OCI-M2 (cell line): Measurements from ENCODE around the gene TELO2.
"Not testable (repeated sequence)": the region's sequence is repeated elsewhere in the genome, so short reads cannot be mapped to it uniquely, and the experiment has no call there.

Experiments
- DNase-seq: peaks from one replicate; lab custom pipeline; 2025; ENCODE audit not compliant: unreplicated experiment; lab: John Stamatoyannopoulos, UW

Gene TELO2

GRCh38 chr16:1457489-1458245 is 35.5 kb upstream of the TELO2 start:
- DNase-seq, result no peak

- DNase-seq, result no peak
Measured at GRCh38 chr16:1458336-1458976, 34.7 kb upstream of the TELO2 start.

- no peak for DNase-seq
Measured at GRCh38 chr16:1458977-1459341, 34.2 kb upstream of the TELO2 start.

DNA sequence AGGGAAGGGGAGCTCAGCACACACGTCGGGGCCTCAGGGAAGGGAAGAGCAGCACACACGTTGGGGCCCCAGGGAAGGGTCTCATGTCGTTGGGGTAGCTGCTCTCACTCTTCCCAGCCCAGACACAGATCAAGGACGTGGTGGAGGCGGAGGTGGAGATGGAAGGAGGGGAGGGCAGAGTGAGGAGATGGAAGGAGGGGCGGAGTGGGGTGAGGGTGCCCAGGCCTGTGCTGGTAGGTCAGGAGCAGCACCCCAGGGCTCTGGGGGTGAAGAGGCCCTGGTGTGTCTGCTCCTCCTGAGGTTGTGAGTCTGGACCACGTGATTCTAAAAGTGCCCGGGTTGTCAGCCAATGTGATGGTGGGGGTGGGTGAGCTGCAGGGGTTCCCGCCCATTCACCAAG is 33.2 kb upstream of the TELO2 start:
- no peak for DNase-seq

- no peak for DNase-seq
Measured at GRCh38 chr16:1460602-1461138, 32.5 kb upstream of the TELO2 start.

DNA sequence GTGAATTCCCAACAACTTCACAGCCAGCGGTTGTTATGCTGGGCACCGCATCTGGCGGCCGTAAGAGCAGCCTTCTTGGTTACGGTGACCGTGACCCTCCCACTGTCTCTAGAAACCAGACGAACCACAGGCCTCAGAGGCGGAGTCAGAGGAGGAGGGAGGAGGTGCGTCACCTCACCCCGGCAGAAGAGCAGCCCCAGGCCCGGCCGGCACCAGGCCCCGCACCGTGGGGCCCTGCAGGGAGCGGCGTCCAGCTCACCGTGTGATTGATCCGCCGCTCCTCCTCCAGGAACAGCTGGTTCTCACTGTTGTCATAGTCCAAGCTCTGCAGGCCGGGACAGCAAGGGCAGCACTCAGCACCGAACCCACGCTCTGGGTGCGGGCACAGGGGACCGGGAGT is 32.0 kb upstream of the TELO2 start:
- no peak for DNase-seq

GRCh38 chr16:1464196-1464893 is 28.8 kb upstream of the TELO2 start:
- DNase-seq, result no peak

DNA sequence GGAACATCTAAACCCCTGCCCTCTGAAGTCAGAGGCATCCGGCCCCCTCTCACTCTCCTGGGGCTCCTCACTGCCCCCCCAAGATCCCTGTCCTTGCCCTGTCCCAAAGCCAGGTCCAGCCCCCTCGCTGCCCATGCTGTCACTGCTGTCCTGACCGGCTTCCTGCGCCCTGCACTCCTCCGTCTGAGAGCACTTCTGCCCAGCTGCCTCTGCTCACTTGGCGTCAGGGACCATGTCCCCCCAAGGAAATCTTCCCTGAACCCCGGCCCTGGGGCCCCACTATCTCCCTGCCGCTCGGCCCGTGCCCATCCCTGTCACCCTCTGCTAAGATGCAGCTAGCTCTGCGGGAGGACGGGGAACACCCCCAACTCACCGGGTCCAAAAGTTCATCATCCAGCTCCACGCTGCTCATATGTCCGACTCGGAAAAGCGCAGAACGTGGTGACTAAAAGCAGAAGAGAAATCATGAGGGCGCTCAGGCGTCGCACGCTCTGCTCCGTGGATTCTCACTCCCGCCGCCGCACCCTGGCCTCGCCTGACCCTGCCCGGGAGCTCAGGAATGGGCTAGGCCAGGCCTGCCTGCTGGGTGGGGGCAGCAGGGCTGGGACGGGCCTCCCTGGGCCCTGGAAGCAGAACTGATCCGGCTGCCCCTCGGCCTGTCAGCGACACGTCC is 28.1 kb upstream of the TELO2 start:
- no peak for DNase-seq

GRCh38 chr16:1465567-1465915 is 27.6 kb upstream of the TELO2 start:
- no peak for DNase-seq

GRCh38 chr16:1466054-1466453 is 27.1 kb upstream of the TELO2 start:
- no peak for DNase-seq

GRCh38 chr16:1466968-1467521 is 26.1 kb upstream of the TELO2 start:
- DNase-seq, result no peak

DNA sequence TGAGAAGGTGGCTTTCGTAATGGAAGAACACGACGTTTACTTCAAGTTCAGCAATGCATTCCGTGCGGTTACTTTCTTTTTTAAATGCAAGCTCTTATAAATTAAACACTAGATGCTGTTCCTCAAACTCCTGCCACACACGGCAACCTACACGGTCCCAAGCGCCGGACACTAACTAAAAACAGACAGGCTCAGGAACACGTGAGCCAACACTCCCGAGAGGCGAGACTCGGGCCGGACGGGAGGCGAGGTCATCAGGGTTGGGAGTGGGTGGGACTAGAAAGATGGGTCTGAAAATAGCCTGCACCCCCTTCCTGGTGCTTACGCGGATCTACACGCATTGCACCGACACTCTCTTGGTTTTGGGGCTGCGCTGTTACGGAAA is 24.7 kb upstream of the TELO2 start:
- DNase-seq, result no peak

DNA sequence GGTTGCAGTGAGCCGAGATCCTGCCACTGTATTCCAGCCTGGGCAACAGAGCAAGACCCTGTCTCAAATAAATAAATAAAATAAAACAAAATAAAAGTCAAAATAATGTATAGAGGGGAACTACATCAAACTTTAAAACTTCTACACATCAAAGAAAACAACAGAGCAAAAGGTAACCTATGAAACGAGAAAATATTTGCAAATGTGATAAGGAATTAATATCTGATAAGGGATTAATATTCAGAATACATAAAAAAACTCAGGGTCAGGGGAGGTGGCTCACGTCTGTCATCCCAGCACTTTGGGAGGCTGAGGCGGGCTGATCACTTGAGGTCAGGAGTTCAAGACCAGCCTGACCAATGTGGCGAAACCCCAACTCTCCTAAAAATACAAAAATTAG is 24.0 kb upstream of the TELO2 start:
- DNase-seq, result not testable (repeated sequence)

GRCh38 chr16:1469693-1470201 is 23.4 kb upstream of the TELO2 start:
- no peak for DNase-seq

DNA sequence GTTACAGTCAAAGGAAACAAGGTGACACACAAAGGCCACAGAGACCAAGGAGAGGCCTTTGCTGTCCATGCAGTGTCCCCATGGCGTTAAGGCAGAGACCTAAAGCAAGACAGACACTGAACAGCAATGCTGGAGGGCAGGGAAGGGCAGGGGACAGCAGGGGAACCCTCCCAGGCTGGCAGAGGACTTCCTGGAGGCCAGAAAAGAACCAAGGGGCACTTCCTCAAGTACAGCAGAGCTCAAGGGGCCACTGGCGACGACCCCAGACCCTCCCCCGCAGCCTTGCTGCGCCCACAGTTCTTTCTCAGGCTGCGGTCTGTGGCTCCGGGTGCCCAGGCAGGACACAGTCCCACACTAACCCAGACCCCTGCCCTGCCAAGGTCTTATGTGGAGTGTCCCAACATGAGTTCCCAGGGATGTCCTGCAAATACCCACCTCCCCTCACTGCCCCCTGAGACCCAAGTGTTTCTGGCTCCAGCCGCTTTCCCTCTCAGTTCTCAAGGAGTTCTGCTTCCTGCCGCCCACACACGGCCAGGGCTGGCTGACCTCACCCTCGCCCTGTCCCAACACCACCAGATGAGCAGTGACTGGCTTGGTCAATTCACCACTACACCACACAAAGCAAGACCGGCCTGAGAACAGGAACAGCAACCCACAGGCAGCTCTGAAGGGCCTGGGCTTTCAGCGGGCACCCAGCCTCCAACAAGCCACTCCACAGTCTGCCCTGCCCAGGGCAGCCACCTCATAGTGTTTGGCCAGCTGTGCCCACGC is 22.5 kb upstream of the TELO2 start:
- DNase-seq, result no peak

- DNase-seq, result no peak
Measured at GRCh38 chr16:1471569-1472194, 21.5 kb upstream of the TELO2 start.

DNA sequence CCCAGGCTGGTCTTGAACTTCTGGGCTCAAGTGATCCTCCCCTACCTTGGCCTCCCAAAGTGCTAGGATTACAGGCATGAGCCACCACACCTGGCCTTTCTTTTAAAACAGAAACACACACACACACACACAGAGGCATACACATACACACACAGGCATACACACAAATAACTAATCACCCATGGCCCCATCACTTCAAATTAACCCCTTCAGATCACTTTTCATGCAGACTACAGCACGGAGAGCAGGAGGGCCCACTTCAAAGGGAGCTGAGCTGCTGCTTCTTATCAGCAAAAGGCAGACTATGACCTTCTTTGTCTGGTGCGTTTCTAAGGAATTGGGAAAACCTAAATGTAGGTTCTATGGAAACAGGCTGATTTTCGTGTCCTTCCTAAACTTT is 20.2 kb upstream of the TELO2 start:
- no peak for DNase-seq

DNA sequence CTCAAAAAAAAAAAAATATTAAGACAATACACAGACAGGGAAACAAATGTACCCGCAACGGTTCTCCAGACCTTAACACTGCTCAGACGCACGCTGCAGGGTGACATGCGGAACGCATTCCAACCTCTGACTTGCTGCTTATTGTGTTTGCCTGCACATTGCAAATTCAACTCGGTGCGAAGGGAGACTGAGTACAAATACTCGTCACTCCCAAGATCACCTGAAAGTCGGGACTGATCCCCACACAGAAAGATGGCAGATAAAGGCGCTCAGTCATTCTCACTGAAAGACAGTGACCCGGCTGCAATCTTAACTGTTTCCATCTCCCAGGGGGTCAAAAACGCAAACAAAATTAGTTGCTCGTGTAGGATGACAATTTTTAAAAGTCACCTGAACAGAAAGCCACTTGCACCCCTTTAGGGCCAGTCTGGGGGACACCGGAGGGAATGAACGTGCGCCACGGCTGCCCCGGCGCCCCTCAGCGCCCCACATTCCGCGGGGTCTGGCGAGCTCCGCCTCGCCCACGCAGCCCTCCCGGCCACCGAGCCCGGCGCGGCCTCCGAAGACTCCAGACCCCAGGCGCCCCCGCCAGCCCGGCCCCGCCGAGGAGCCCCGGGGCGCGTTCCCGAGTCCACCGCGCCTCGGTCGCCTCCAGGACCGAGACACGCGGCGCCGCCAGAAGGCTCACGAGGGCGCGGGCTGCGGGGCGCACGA is 18.9 kb upstream of the TELO2 start:
- no peak for DNase-seq
